ENCODE data around the gene EPHA5.

The EPHA5 gene

DNA sequence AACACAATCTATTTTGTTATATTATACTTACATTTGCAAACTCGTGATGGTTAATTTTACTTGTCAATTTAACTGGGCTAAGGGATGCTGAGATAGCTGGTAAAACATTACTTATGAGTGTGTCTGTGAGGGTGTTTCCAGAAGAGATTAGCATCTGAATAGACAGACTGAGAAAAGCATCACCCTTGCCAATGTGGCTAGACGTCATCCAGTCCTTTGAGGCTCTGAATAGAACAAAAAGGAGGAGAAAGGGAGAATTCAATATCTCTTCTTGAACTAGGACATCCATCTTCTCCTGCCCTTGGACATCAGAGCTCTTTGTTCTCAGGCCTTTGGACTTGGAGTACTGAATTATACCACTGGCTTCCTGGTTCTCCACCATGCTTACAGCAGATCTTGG is 154.6 kb downstream of the EPHA5 start:
- H3K4me3 ChIP-seq (replicated peaks; ENCODE audit: low read depth, low read length), result no peak overlapping the region
- DNase-seq (ENCODE audit: low read depth), result no peak
- TF ChIP-seq, protein P1, sequence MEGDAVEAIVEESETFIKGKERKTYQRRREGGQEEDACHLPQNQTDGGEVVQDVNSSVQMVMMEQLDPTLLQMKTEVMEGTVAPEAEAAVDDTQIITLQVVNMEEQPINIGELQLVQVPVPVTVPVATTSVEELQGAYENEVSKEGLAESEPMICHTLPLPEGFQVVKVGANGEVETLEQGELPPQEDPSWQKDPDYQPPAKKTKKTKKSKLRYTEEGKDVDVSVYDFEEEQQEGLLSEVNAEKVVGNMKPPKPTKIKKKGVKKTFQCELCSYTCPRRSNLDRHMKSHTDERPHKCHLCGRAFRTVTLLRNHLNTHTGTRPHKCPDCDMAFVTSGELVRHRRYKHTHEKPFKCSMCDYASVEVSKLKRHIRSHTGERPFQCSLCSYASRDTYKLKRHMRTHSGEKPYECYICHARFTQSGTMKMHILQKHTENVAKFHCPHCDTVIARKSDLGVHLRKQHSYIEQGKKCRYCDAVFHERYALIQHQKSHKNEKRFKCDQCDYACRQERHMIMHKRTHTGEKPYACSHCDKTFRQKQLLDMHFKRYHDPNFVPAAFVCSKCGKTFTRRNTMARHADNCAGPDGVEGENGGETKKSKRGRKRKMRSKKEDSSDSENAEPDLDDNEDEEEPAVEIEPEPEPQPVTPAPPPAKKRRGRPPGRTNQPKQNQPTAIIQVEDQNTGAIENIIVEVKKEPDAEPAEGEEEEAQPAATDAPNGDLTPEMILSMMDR (IDR thresholded peaks at IDR 0.05; ENCODE audit: low read length, missing control alignments), result no peak

DNA sequence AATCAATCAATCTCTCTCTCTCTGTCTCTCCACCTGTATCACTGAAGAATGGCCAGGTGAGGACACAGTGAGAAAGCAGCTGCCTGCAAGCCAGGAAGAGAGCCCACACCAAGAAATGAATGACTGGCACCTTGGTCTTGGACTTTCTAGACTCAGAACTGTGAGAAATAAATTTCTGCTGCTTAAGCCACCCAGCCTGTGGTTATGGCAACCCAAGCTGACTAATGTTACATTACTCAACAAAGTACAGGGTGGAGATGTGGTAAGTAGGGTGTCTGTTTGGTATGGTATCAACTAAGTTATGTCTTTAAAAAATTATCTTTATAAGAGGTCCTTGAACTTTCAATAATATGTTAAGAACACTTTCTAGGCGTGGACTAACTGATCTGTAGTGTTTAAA is 159.3 kb downstream of the EPHA5 start:
- peak; percentile 61 for DNase-seq (ENCODE audit: low read depth)
- no peak overlapping the region for H3K4me3 ChIP-seq (replicated peaks; ENCODE audit: low read depth, low read length)
- TF ChIP-seq, protein P1 (IDR thresholded peaks at IDR 0.05; ENCODE audit: low read length, missing control alignments), result no peak

DNA sequence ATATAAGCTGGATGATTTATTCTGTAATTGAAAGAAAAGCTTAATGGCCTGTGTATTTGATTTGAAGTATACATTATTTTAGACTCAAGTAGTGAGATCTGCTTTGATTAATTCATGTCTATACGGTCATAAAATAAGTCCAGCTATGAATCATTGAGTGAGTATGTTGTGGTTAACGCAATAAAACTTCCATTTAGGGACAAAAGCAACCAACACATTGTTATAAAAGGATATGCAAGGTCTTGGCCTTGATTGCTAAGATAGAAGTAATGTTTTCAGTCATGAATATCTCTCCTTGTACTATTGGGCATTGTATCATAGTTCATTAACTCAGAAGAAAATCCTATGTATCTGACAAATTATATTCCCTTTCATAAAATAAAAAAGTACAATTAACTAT is 162.1 kb downstream of the EPHA5 start:
- TF ChIP-seq, protein P1 (IDR thresholded peaks at IDR 0.05; ENCODE audit: low read length, missing control alignments), result no peak
- no peak overlapping the region for H3K4me3 ChIP-seq (replicated peaks; ENCODE audit: low read depth, low read length)
- DNase-seq (ENCODE audit: low read depth), result peak; percentile 81

DNA sequence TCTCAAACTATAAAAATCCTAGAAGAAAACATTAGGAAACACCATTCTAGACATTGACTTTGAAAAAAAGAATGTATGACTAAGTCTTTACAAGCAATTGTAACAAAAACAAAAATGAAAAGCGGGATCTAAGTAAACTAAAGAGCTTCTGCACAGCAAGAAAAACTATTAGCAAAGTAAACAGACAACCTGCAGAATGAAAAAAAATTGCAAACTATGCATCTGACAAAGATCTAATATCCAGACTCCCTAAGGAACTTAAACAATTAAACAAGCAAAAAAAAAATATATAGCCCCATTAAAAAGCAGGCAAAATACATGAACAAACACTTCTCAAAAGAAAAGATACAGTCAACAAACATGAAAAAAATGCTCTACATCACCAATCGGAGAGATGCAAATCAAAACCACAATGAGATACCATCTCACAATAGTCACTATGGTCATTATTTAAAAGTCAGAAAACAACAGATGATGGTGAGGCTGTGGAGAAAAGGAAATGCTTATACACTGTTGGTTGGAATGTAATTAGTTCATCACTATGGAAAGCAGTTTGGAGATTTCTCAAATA is 168.1 kb downstream of the EPHA5 start:
- H3K4me3 ChIP-seq (replicated peaks; ENCODE audit: low read depth, low read length), result no peak overlapping the region
- TF ChIP-seq, protein P1 (IDR thresholded peaks at IDR 0.05; ENCODE audit: low read length, missing control alignments), result no peak
- DNase-seq (ENCODE audit: low read depth), result peak; percentile 62

DNA sequence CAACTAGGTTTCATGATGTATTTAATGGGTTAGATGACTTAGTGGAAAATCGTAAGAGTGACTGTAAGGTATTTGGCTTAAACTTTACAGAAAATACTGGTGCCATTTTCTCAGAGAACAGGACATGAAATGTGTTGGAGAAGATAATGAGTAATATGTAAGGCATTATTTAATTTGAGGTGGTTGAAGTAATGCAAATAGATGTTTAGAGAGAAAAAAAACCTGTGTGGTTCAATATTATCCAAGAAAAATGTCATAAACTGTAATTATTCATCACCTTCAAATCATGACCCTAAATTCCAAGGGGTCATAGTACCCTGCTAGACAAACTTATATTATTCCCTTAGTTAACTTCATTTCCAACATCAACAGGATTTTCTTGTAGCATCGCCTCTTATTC is 171.7 kb downstream of the EPHA5 start:
- DNase-seq (ENCODE audit: low read depth), result no peak
- TF ChIP-seq, protein P1 (IDR thresholded peaks at IDR 0.05; ENCODE audit: low read length, missing control alignments), result no peak
- H3K4me3 ChIP-seq (replicated peaks; ENCODE audit: low read depth, low read length), result no peak overlapping the region

DNA sequence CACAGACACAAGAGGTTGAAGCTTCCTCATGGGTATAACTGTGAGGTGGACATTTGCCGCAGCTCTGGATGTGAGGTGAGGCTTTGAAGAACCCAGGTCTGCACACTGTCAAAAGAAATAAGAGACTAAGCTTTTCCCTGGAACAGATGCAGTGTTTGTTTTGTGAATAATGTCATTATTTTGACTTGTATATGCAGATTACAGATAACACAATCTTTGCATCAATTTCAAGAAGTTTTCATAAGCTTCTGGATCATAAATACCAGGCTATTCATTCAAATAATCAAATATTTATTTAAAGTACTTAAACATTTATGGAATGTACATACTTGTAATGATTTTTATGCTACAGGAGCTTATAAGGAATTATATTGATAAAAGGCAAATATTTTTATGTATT is 174.8 kb downstream of the EPHA5 start:
- TF ChIP-seq, protein P1 (IDR thresholded peaks at IDR 0.05; ENCODE audit: low read length, missing control alignments), result no peak
- H3K4me3 ChIP-seq (replicated peaks; ENCODE audit: low read depth, low read length), result no peak overlapping the region
- DNase-seq (ENCODE audit: low read depth), result no peak

DNA sequence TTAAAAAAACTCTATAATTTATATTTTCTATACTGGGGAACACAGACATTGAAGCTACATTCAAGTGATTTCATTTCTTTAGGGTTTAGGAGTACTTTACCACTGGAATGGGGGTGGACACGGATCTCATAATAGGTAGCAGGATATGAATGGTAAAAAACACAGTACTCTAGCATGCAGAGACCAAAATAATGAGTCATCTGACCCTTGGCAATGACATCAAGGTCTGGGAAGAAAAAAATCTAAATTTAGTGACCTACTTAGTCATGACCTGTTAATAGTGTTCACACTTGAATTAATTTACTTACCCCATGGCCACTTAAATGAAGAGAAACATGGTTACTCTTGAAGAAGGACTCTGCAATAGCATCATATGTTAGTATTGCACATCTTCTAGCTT is 187.9 kb downstream of the EPHA5 start:
- no peak overlapping the region for H3K4me3 ChIP-seq (replicated peaks; ENCODE audit: low read depth, low read length)
- TF ChIP-seq, protein P1 (IDR thresholded peaks at IDR 0.05; ENCODE audit: low read length, missing control alignments), result no peak
- peak; percentile 42 for DNase-seq (ENCODE audit: low read depth)
